ENCODE results near the gene TPTE.
"Not testable (repeated sequence)": the region's sequence is repeated elsewhere in the genome, so short reads cannot be mapped to it uniquely, and the experiment has no call there.

DNA sequence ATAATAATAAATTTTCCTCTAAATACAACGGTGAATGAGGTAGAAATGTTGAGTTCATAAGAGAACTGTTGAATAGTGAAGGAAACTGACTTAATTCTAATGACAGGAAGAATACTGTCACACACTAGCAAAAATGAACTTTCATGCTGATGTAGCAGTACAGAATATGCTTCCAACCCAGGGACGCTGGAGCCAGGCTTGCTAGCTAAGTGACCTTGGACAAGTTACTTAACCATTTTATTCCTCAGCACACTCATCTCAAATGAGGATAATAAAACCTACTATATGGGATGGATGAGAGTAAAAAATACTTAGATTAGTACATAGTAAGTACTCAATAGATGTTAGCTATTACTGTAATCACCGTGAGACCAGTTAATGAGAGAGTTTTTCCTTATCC is 36.5 kb upstream of the TPTE start:
- TF ChIP-seq, protein P1, sequence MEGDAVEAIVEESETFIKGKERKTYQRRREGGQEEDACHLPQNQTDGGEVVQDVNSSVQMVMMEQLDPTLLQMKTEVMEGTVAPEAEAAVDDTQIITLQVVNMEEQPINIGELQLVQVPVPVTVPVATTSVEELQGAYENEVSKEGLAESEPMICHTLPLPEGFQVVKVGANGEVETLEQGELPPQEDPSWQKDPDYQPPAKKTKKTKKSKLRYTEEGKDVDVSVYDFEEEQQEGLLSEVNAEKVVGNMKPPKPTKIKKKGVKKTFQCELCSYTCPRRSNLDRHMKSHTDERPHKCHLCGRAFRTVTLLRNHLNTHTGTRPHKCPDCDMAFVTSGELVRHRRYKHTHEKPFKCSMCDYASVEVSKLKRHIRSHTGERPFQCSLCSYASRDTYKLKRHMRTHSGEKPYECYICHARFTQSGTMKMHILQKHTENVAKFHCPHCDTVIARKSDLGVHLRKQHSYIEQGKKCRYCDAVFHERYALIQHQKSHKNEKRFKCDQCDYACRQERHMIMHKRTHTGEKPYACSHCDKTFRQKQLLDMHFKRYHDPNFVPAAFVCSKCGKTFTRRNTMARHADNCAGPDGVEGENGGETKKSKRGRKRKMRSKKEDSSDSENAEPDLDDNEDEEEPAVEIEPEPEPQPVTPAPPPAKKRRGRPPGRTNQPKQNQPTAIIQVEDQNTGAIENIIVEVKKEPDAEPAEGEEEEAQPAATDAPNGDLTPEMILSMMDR (IDR thresholded peaks at IDR 0.05): not testable (repeated sequence)
- not testable (repeated sequence) for TF ChIP-seq EZH2phosphoT487 (IDR thresholded peaks at IDR 0.05)
